ENCODE results near the gene SDR42E1.

- no peak for TF ChIP-seq EZH2 (IDR thresholded peaks at IDR 0.05)
- TF ChIP-seq, protein P1, sequence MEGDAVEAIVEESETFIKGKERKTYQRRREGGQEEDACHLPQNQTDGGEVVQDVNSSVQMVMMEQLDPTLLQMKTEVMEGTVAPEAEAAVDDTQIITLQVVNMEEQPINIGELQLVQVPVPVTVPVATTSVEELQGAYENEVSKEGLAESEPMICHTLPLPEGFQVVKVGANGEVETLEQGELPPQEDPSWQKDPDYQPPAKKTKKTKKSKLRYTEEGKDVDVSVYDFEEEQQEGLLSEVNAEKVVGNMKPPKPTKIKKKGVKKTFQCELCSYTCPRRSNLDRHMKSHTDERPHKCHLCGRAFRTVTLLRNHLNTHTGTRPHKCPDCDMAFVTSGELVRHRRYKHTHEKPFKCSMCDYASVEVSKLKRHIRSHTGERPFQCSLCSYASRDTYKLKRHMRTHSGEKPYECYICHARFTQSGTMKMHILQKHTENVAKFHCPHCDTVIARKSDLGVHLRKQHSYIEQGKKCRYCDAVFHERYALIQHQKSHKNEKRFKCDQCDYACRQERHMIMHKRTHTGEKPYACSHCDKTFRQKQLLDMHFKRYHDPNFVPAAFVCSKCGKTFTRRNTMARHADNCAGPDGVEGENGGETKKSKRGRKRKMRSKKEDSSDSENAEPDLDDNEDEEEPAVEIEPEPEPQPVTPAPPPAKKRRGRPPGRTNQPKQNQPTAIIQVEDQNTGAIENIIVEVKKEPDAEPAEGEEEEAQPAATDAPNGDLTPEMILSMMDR (IDR thresholded peaks at IDR 0.05), result no peak
These were observed 40.4 kb upstream of the SDR42E1 start for GRCh38 chr16:82051656-82052055.
